Measurements from ENCODE around the gene PTBP3. TPM values are rescaled to one million over a fixed set of nuclear protein-coding genes. Genes with fewer than 3 reads are reported as not detected.
A peak's percentile ranks its signal among the peaks of the same experiment; 100 is the strongest.

The PTBP3 gene
- total RNA-seq, 1 donor from 2014 or later = 56.7 TPM

- TF ChIP-seq CTCF (IDR thresholded peaks at IDR 0.05) = no peak
- DNase-seq (ENCODE audit: low spot score) = no peak
- H3K36me3 Mint-ChIP-seq (ENCODE audit: low read depth) = no peaks in the 10 kb centered on the region
- H3K4me3 Mint-ChIP-seq (ENCODE audit: unreplicated experiment) = no peak overlapping the region
- H3K9me3 Mint-ChIP-seq (ENCODE audit: low read depth) = no peaks in the 10 kb centered on the region
- peaks cover 7% of the 10 kb centered on the region for H3K4me1 Mint-ChIP-seq (ENCODE audit: low read depth)
- H3K27me3 Mint-ChIP-seq (ENCODE audit: low read depth) = no peaks in the 10 kb centered on the region
- H3K27ac Mint-ChIP-seq (ENCODE audit: unreplicated experiment) = no peak overlapping the region
These were observed 17.8 kb upstream of the PTBP3 start for GRCh38 chr9:112351184-112351583.

DNA sequence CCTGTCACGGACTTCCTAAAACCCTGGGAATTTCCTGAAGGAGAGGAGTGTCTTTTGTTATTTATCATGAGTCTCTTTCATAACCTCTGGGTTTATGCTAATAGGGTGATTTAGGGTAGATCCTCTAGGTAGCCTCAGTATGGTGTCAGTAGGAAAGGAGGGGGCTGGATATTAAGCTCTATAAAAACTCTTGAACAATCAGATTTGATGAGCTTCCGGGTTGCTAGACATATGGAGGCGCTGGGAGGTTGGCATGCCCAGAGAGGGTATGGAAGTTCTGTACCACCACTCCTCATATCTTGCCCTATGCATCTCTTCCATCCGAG lies 15.6 kb upstream of the PTBP3 start:
- Mint-ChIP-seq H3K9me3 (ENCODE audit: low read depth) (no peaks in the 10 kb centered on the region), H3K4me3 (ENCODE audit: unreplicated experiment) (no peak overlapping the region), H3K27ac (ENCODE audit: unreplicated experiment) (no peak overlapping the region), H3K27me3 (ENCODE audit: low read depth) (no peaks in the 10 kb centered on the region), H3K4me1 (ENCODE audit: low read depth) (peaks cover 7% of the 10 kb centered on the region), H3K36me3 (ENCODE audit: low read depth) (no peaks in the 10 kb centered on the region)
- DNase-seq (ENCODE audit: low spot score) = no peak
- no peak for TF ChIP-seq CTCF (IDR thresholded peaks at IDR 0.05)

DNA sequence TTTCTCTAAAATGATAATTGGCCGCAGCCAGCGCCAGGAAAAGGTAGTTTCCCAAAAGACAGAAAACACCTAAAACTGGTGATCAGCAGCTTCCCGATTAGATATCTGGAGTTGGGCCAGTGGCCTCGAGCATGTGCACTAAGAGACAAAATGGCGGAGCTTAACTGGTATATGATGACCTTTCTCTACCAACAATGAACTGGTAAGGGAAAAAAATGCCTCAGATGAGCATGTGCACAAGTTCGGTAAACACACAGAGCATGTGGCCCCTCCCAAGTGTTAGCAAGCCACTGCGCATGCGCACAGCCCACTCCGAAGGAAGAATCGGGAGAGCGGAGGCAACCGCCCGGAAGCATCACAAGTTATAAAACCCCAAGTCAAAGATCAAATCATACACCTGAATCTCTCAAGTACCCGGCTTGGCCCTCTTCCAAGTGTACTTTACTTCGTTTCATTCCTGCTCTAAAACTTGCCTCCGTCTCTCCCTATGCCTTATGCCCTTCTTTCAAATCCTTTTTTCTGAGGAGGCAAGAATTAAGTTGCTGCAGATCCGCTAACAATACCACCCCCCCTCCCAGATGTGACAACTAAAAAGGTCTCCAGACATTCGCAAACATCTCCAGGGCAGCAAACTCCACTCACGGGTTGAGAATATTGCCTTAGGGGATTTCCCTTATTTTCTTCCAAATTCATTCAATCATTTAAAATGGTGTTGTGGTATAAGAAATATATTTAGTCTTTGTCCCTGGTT lies 15.0 kb upstream of the PTBP3 start:
- no peaks in the 10 kb centered on the region for H3K36me3 Mint-ChIP-seq (ENCODE audit: low read depth)
- peak overlapping the region; percentile 52 for H3K4me3 Mint-ChIP-seq (ENCODE audit: unreplicated experiment)
- H3K27me3 Mint-ChIP-seq (ENCODE audit: low read depth) = no peaks in the 10 kb centered on the region
- peaks cover 7% of the 10 kb centered on the region for H3K4me1 Mint-ChIP-seq (ENCODE audit: low read depth)
- H3K27ac Mint-ChIP-seq (ENCODE audit: unreplicated experiment) = no peak overlapping the region
- TF ChIP-seq CTCF (IDR thresholded peaks at IDR 0.05) = no peak
- H3K9me3 Mint-ChIP-seq (ENCODE audit: low read depth) = no peaks in the 10 kb centered on the region
- DNase-seq (ENCODE audit: low spot score) = no peak

- H3K9me3 Mint-ChIP-seq (ENCODE audit: low read depth) = no peaks in the 10 kb centered on the region
- TF ChIP-seq CTCF (IDR thresholded peaks at IDR 0.05) = no peak
- H3K4me1 Mint-ChIP-seq (ENCODE audit: low read depth) = peaks cover 22% of the 10 kb centered on the region
- peak overlapping the region; percentile 65 for H3K27ac Mint-ChIP-seq (ENCODE audit: unreplicated experiment)
- DNase-seq (ENCODE audit: low spot score) = no peak
- H3K4me3 Mint-ChIP-seq (ENCODE audit: unreplicated experiment) = no peak overlapping the region
- no peaks in the 10 kb centered on the region for H3K36me3 Mint-ChIP-seq (ENCODE audit: low read depth)
- no peaks in the 10 kb centered on the region for H3K27me3 Mint-ChIP-seq (ENCODE audit: low read depth)
These were observed 8.3 kb upstream of the PTBP3 start for GRCh38 chr9:112341730-112342129.

DNA sequence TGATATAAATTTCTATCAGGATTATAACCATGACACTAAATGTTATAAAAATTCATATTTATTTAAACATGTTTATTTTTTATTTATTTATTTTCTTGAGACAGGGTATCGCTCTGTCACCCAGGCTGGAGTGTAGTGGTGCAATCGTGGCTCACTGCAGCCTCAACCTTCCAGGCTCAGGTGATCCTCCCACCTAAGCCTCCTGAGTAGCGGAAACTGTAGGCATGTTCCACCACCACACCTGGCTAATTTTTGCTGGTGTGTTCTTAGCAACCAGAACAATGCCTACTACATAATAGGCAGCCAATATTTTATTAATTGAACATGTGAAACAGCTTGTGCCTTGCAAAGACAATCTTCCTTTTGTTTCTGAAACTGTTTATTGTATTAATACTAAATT lies 6.5 kb upstream of the PTBP3 start:
- TF ChIP-seq CTCF (IDR thresholded peaks at IDR 0.05) = no peak
- H3K9me3 Mint-ChIP-seq (ENCODE audit: low read depth) = no peaks in the 10 kb centered on the region
- no peaks in the 10 kb centered on the region for H3K27me3 Mint-ChIP-seq (ENCODE audit: low read depth)
- H3K4me1 Mint-ChIP-seq (ENCODE audit: low read depth) = peaks cover 22% of the 10 kb centered on the region
- H3K4me3 Mint-ChIP-seq (ENCODE audit: unreplicated experiment) = no peak overlapping the region
- H3K36me3 Mint-ChIP-seq (ENCODE audit: low read depth) = no peaks in the 10 kb centered on the region
- DNase-seq (ENCODE audit: low spot score) = no peak
- no peak overlapping the region for H3K27ac Mint-ChIP-seq (ENCODE audit: unreplicated experiment)
